Glutamatergic neuron (in vitro differentiated cells): Measurements from ENCODE around the gene SNX14. TPM values are rescaled to one million over a fixed set of nuclear protein-coding genes. Genes with fewer than 3 reads are reported as not detected.
"Not testable (repeated sequence)": the region's sequence is repeated elsewhere in the genome, so short reads cannot be mapped to it uniquely, and the experiment has no call there.

Source experiments
- DNase-seq: peaks from one replicate; pipeline ENCODE4 v3.0.0; 2022
- H3K27ac Mint-ChIP-seq: one replicate; pipeline ENCODE4 v1.8.0; 2020; ENCODE audit warnings: mild to moderate bottlenecking, mixed read lengths, inconsistent platforms; ENCODE audit not compliant: unreplicated experiment
- H3K27me3 Mint-ChIP-seq: one replicate; pipeline ENCODE4 v1.8.0; 2020; ENCODE audit warnings: mild to moderate bottlenecking, moderate library complexity, mixed read lengths, inconsistent platforms; ENCODE audit not compliant: unreplicated experiment
- H3K36me3 Mint-ChIP-seq: one replicate; pipeline ENCODE4 v1.8.0; 2020; ENCODE audit warnings: mild to moderate bottlenecking, mixed read lengths, inconsistent platforms; ENCODE audit not compliant: unreplicated experiment
- H3K4me1 Mint-ChIP-seq: one replicate; pipeline ENCODE4 v1.8.0; 2020; ENCODE audit warnings: mild to moderate bottlenecking, low read depth, mixed read lengths, inconsistent platforms; ENCODE audit not compliant: unreplicated experiment
- H3K4me3 Mint-ChIP-seq: one replicate; pipeline ENCODE4 v1.8.0; 2020; ENCODE audit warnings: mild to moderate bottlenecking, mixed read lengths, inconsistent platforms; ENCODE audit not compliant: unreplicated experiment
- H3K9me3 Mint-ChIP-seq: one replicate; pipeline ENCODE4 v1.8.0; 2020; ENCODE audit warnings: mild to moderate bottlenecking, moderate library complexity, mixed read lengths, inconsistent platforms; ENCODE audit not compliant: unreplicated experiment
- CTCF ChIP-seq: fragments of 200-600 bp; sonication (generic); IDR thresholded peaks from one replicate; pipeline ENCODE4 v1.5.0; 2021; ENCODE audit not compliant: partially characterized antibody, unreplicated experiment
- total RNA-seq: library from RNA; stranded (reverse); fragmentation: NEBNext Ultra II Directional; extraction: Animal tissue kit (Norgen Biotek cat#: 25700); gene quantifications from one replicate; pipeline ENCODE4 v1.2.1, GENCODE V29; 2021; ENCODE audit not compliant: unreplicated experiment

SNX14 gene
- total RNA-seq, 1 donor from 2014 or later = 73.6 TPM

DNA sequence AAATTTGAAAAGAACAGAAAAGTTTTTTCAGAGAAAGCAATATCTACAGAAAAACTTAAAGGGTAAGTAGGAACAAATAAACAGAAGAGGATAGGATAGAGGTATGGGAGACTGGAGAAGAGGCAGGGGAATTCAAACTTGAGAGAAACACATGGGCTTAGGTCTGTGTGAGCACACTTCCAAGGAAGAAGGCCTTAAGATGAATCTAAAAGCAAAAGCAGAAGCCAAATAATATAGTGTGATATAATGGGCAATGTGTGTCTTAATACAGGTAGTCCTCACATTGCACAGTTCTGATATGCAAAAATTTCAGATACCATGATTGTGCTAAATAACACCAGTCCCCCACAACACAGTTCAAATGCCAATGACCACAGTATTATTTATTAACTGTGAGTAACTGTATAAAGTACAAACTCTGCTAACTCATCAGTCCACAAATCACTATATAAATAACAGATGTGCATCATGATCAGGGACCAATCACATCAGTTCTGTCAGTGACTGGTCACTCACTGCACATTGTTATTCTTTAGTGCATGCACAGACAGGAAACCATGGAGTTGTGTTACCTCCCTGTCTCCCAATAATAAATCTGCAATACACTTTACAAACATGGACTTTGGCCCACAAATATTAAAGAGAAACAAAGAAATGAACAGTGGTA, 18.6 kb downstream of the SNX14 start:
- Mint-ChIP-seq H3K4me3 (no peak overlapping the region), H3K27ac (no peak overlapping the region), H3K36me3 (no peaks in the 10 kb centered on the region), H3K27me3 (no peaks in the 10 kb centered on the region), H3K9me3 (no peaks in the 10 kb centered on the region), H3K4me1 (no peaks in the 10 kb centered on the region)
- no peak for TF ChIP-seq CTCF
- no peak for DNase-seq

DNA sequence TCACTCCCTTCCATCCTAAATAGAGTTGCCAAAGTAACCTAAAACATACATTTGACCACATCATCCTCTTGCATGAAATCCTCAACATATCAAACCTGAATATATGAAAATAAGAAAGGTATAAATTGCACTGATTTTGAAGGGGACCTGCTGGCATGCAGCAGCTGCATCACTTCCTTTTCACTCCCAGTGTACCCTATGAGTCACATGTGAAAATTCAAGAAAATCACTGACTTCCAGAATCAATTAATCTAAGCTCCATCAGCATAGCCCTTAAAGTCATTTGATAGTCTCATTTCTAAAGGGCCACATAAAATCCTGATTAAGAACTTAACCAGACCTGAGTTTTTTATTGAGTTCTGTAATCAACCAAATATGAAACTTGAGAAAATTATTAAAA, 24.3 kb downstream of the SNX14 start:
- H3K27ac Mint-ChIP-seq = no peak overlapping the region
- no peak for DNase-seq
- H3K9me3 Mint-ChIP-seq = no peaks in the 10 kb centered on the region
- no peaks in the 10 kb centered on the region for H3K36me3 Mint-ChIP-seq
- no peaks in the 10 kb centered on the region for H3K27me3 Mint-ChIP-seq
- H3K4me1 Mint-ChIP-seq = no peaks in the 10 kb centered on the region
- no peak for TF ChIP-seq CTCF
- H3K4me3 Mint-ChIP-seq = no peak overlapping the region

GRCh38 chr6:85568411-85568810, 25.2 kb downstream of the SNX14 start:
- no peak for DNase-seq
- H3K9me3 Mint-ChIP-seq = no peaks in the 10 kb centered on the region
- H3K27me3 Mint-ChIP-seq = no peaks in the 10 kb centered on the region
- no peaks in the 10 kb centered on the region for H3K4me1 Mint-ChIP-seq
- no peak overlapping the region for H3K27ac Mint-ChIP-seq
- no peaks in the 10 kb centered on the region for H3K36me3 Mint-ChIP-seq
- no peak for TF ChIP-seq CTCF
- H3K4me3 Mint-ChIP-seq = no peak overlapping the region

- Mint-ChIP-seq H3K27ac (no peak overlapping the region), H3K9me3 (no peaks in the 10 kb centered on the region), H3K4me1 (no peaks in the 10 kb centered on the region), H3K36me3 (no peaks in the 10 kb centered on the region), H3K27me3 (no peaks in the 10 kb centered on the region), H3K4me3 (no peak overlapping the region)
- DNase-seq = no peak
- TF ChIP-seq CTCF = no peak
Observed at GRCh38 chr6:85565736-85566135, 27.9 kb downstream of the SNX14 start.

GRCh38 chr6:85564223-85564622, 29.4 kb downstream of the SNX14 start:
- H3K4me1 Mint-ChIP-seq, H3K36me3 Mint-ChIP-seq, DNase-seq, H3K27ac Mint-ChIP-seq, H3K27me3 Mint-ChIP-seq, H3K4me3 Mint-ChIP-seq, H3K9me3 Mint-ChIP-seq: not testable (repeated sequence)
